ENCODE results near the gene AMT.

DNA sequence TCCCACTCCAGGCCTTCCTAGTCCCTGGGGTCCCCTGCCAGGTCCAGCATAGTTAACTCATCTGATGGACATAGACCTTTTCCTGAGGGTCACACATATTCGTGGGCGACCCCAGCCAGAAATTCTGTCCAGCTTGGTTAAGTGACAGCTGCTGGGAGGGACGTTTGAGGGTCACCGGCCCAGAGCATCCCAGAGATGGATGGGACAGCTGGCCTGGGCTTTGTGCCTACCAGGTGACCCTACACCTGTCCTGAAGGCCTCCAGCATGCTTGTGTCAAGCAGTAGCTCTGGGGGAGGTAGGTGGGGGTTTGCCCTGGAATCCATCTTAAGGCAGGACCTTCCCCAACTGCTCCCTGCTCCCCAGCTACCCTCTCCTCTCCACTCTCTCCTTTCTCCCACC lies 38.7 kb upstream of the AMT start:
- TF ChIP-seq, protein P1, sequence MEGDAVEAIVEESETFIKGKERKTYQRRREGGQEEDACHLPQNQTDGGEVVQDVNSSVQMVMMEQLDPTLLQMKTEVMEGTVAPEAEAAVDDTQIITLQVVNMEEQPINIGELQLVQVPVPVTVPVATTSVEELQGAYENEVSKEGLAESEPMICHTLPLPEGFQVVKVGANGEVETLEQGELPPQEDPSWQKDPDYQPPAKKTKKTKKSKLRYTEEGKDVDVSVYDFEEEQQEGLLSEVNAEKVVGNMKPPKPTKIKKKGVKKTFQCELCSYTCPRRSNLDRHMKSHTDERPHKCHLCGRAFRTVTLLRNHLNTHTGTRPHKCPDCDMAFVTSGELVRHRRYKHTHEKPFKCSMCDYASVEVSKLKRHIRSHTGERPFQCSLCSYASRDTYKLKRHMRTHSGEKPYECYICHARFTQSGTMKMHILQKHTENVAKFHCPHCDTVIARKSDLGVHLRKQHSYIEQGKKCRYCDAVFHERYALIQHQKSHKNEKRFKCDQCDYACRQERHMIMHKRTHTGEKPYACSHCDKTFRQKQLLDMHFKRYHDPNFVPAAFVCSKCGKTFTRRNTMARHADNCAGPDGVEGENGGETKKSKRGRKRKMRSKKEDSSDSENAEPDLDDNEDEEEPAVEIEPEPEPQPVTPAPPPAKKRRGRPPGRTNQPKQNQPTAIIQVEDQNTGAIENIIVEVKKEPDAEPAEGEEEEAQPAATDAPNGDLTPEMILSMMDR (IDR thresholded peaks at IDR 0.05): no peak
- no peak for TF ChIP-seq EP300 (IDR thresholded peaks at IDR 0.05; ENCODE audit: low read depth)

Data from transverse colon (tissue), 3 donors.